ENCODE data around the gene MAP3K4.

MAP3K4 gene

DNA sequence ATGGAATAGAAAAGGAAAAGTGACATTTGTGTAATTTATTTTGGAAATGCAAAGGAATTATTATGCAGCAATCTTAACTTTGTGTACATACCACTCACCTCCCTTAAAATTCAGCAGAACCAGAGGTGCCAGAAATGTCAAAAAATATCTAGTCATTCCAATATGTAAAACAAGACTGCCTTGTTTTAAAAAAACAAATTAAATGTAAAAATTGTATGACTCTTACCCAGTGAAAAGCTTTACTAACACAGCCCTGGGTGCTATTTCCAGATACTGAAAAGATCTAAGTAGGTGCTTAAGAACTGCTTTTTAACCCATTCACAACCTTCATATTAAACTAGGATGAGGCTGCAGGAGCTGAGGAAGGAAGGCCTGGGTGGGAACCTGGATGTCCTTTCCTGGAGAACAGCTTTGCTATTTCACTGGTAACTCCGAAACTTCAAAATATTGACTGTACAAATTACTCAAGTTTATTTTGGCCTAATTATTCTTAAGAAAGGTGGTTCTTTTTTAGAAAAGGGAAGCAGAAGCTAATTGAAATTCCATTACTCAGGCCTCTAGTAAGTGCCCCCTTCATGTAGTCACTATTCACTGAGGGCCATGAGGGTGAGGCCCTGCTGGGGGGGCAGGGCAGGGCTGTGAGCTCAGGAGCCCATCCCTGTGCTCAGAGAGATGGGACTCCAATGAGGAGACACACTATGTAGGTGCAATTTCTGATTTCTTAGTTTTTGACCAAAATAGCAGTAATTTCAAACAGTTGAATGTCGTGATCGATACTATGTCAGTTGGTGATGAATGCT lies 139.6 kb downstream of the MAP3K4 start:
- DNase-seq, result no peak

DNA sequence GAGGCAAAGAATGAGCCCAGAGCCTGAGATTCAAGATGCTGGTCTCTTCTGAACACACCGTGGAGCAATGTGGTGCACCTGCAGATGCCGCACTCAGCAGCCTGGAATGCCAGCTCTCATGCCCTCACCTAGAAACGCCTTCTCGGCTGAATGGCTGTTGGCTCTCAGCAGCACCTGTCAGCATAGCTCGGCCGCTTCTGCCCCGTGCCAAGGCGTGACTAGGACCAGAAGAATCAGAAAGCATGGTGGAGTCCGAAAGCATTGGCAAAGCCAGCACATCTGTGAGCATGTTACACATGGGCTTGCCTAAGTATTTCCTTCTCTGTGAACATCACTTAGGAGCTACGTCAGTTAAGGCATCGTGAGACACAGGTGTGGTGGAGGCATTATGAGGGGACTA lies 140.8 kb downstream of the MAP3K4 start:
- no peak for DNase-seq

DNA sequence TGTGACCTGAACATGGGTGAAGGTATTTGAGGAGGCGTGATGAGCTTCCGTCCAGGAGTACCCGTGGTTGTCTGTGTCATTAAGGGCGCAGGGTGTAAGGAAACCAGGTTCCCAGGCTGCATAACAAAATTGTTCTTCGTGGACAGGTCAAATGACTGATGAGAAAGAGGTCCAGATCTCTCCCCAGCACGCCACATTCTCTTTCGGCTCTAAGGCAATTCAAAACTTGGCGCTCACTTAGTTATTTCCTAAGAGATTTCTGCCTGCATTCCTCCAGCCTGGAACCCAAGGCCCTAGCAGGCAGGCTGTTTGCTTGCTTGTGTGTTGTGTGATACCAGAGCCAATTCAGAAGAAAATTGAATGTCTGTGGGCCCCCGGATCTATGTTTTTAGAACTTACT lies 142.4 kb downstream of the MAP3K4 start:
- DNase-seq, result no peak

DNA sequence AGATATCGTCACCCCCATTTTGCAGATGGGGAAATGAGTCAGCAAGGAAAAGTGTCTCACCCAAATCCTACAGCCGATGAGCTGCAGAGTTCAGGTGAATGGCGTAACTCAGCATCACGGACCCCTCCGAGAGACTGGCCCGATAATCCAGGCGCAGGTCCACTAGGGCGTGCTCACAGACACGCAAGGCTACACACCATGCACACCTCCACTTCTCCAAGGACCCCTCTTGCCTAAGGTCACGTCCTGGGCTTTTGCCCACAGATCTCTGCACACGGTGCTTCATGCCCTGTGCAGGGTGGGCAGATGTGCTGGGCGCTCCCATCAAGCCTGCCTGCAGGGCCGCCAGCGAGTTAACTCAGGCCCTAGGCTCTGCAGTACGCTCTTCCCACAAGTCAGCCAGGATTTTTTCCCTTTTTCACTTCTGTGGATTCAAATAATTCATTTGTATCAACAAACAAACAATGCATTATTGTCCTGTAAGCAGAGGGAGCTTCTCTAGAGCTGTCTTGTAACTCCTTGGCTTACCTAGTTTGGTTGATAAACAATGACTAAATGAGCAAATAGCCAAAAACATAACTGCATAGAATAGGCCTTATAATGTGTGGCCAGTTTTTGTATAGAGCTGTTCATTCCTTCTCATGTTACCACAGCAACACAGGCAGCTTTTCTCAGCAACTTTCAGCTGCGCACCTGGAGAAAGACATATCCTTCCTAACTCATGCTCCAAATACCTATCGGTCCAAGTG lies 143.2 kb downstream of the MAP3K4 start:
- no peak for DNase-seq

DNA sequence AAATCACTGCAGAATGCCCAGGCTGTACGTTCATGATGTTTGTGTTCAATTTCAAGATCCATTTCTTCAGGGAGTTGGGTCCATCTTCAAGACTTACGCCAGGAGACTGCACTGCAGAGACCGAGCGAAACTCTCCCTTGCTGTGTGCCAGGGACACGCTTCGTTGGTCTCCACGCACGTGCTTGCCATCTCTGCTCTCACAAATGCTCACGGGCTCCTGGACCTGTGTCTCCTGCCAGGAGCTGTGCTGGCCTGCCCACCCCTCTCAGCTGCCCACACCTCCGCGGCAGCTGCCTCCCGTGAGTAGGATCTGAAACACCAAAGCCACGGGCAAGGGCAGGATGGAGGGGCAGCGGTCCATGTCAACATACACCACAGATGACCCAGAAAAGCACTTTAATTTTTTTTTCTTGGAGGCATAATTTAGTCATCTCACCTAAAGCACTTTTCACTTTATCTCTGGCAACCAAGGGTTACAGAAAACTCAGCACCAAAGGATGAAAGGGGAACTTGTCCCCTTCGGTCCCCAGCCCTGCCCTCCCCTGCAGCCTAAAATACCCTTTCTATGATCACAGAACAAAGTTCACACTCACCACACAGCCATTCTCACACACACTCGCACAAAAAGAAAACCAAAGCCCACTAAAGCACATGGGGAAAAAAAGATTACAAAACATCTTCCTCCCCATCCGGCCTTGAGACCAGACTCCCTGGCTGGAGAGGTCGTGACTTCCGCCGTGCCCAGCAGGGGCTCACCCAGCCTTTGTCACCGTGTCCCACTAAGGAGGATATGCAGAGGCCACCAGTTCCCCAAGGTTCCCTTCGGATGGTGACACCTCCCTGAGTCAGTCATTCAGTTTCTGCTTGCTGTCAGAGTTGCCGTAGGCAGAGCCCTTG lies 144.4 kb downstream of the MAP3K4 start:
- DNase-seq, result no peak

DNA sequence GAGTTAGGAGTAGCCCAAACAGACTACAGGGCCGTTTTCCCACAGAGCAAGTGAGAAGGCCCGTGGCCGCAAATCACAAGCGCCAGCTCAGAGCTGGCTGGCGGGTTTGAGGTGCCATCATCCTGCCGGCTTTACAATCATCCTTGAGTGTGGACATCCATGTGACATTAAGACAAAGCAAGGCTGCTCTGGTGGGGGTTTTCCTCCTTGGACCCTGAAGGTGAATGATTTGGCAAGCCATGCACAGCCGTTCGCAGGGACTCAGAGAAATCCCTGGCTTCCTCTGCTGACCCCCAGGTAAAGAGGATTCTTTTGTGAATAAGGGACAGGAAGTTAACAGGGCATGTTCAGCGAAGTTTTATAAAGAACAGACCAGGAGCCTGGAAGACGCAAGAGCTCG lies 145.1 kb downstream of the MAP3K4 start:
- DNase-seq, result no peak

DNA sequence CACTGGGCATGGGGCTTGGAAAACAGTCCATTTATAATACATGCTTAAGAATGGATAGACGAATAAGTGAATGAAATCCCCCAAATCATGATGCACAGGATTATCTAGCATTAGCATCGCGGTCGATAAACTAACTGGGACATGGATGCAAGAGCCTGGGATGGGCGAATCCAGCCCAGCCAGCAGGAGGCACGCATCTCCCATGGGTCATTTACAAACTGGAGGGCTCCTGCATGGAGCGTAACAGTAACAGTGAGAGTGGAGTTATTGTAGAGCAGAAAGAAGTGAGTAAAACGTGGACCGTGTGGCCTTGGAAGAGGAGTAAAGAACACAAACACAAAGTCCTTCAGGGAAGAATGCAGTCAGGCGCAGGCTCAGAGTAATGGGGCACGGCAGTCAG lies 145.8 kb downstream of the MAP3K4 start:
- no peak for DNase-seq

DNA sequence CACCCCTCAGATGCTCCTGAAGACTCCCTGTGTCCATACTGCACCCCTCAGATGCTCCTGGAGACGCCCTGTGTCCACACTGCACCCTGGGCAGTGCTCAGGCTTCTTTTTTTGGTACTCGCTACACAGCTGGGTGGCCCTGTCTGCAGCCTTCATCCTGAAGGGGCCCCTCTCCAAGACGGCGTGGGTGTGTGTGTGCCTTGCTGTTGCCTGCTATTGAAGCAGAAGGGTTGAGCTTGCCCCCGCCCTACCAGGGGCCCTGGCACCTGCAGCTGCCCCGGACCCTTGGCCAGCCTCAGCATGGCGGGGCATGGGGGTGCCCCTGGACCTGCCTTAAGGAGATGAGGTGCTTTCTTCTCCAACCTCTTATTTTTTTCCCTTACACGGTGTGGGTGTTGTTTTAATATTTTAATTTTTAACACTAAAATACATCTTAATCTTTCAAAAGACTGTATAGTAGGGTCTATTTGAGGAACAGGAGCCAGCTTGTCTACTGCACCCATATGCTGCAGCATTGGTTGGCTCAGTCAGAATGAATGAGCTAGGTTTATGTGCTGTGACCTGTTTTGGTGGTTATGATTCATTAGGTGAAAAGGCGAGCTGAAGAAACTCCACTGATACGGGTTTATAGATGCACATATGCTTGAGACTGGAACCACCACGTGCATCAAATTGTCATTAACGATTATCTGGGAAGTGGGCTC lies 146.4 kb downstream of the MAP3K4 start:
- no peak for DNase-seq

DNA sequence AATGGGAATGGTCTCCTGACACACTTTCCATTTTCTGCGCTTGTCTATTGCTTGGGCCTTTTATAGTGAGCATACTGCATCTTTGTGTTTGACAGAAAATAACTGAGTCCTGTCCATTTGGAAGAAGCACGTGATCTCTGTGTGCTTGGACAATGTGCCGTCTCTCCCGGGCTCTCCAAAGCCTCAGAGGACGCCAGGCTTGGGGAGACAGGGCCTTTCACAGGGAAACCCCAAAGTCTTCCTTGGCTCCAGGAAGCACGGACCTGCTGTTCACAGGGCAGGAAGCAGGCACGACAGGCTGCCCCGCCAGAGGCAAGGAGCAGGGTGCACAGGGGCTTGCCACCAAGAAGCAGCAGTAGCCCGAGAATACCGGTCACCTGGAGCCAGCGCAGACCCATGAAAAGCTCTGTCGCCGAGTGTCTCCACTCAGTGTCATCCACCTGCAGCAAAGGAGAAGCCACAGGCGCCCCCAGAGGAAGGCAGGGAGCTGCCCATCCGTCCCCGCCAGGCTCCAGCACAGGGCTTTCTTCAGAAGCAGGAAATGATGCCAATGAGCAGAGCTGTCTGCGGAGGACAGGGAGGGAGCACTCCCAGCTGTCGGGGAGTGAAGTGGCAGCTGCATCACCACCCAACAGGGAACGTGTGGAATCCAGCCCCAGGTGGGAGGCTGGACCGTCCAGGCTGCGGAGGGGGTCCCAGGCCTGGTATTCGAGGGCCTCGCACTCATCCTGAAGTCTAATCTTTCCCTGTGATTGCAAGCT lies 147.2 kb downstream of the MAP3K4 start:
- no peak for DNase-seq

DNA sequence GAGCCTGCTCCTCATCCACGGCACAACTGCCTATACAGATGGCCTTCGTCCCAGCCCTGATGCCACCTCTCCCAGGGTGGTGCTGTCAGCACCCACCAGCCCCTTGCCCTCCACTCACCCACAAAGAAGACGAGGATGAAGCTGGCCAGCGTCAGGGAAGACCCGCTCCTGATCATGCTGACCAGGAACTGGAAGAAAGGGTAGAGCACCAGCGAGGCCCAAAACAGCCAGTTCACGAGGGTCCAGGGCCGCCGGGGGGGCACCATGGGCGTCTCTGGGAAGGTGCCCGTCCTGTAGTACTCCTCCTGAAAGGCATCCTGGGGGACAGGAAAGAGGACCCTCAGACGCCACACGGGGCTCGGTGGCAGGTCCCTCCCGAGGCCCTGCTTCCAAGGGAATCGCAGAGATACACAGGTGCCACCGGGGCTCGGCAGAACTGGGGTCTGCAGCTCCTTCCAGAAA lies 147.8 kb downstream of the MAP3K4 start:
- DNase-seq, result no peak

DNA sequence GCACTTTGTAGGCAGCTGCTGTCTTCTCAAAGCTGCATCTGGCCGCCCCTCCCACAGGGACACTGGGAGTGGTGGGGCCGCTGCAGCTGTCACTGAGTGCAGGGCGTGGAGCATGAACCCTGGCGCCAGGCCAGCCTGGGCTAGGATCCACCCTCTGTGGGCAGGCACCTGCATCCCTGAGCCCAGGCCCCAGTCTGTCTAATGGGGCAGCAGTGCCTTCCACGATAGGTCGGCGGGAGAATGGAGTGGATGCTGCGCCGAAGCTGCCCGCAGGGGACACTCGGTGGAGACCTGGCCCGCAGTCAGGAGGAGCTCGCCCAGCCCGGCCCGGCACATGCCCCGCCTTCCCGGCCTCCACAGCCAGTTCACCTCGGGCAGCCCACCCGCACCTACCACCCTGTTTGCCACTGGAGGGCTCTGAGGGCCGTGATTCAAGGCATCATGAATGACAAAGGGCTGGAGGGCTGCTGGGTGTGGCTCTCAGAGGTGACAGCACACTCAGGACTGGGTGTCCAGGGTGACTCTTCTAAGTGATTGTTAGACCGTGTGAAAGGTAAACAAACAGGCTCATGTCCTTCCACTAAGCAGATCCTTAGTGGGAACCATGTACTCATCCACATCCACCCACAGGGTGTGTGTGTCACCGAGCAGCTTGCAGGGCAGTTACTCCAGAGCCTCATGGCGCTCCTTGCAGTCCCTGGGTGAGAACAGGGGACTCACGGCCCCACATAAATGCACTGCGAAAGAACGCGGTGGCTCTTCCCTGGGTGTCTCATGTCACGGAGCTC lies 148.4 kb downstream of the MAP3K4 start:
- no peak for DNase-seq

DNA sequence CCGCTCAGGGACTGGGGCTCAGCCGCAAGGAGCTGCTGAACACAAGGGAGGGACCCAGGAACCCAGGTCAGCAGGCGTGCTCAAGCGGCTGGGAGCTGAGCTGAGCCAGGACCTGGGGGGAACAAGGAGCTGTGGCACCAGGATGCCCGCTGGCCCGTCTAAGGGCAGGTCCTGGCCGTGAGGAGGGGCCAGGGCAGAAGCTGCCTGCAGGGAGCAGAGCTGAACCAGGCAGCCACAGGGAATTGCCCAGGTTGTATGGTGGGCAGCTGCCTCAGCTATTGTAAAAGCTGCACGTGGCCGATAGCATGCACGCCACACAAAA lies 148.9 kb downstream of the MAP3K4 start:
- DNase-seq, result no peak

DNA sequence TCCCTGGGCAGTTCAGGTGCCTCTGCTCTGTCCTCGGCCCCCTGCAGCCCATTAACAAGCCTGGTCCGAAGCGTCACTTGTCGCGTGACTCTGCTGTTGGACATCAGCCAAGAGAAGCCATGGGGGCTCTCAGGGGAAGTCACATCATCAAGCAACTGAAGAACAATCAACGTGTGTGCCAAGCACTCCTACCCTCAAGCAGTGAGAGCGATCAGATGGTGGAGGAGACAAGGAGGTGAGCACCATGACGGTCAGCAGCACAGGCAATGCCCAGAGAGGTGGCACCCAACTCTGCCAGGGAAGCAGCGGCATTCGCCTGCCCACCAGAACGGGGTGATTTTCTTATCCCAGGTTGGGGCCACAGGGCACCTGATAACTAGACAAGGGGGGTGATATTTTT lies 149.6 kb downstream of the MAP3K4 start:
- no peak for DNase-seq

DNA sequence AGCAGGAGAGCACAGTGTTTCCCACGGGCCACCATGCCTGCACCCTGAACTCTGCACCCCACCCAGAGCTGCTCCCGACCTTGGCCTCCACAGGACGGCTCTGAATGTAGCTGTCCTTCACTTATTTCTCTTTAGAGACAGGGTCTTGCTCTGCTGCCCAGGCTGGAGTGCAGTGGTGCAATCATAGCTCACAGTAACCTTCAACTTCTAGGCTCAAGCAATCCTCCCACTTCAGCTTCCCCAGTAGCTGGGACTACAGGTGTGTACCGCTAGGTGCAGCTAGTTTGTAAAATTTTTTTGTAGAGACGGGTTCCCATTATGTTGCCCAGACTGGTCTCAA lies 151.4 kb downstream of the MAP3K4 start:
- DNase-seq, result no peak

DNA sequence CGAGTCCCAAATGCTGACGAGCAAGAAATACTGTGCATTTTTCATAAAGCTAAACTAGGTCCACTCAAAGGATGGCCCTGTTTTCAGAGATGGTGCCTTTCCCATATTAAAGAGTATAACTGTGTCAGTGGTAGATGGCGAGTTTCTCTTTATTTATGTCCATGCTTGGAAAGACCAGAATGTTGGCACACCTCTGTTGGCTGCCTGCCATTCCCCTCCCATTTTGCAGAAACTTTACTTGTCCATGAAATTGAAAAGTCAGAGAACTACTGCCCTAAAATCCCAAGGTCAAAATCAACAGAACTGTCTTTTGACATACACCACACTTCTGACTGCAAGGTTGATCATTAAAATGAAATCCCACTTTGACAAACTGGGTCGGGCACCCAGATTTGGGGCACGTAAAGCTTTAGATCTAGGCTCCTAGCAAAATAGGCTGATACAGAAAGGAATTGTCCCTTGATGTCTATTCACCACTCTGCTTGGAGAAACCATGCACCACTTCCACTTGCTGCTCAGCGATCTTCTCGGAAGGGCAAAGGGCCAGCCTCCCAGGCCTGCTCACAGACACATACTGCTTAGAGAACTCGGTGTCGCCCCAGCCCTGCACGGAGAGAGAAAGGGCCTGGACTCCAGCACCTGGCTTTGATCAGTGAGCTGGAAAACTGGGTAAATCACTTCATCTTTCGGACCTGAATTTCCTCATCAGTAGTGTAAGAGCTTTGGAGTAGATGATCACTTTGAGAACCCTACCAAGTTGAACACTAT lies 152.3 kb downstream of the MAP3K4 start:
- no peak for DNase-seq

DNA sequence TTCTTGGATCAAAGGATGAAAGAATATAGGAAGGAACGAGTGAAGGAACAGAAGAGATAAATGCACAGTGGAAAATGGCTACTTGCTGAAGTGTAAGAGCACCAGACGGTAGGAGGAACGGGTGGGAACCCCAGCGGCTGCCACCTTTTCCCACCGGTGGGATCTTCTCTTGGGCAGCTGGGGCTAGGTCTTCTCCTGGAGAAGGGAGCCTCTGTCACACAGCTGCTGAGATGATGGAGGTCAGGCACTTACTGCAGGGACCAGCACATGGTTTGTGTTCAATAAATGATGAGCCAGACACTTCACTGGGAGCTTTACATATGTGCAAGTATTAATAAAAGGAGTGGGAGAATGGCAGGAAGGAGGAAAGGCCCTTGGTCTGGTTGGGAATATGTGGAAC lies 158.6 kb downstream of the MAP3K4 start:
- no peak for DNase-seq

DNA sequence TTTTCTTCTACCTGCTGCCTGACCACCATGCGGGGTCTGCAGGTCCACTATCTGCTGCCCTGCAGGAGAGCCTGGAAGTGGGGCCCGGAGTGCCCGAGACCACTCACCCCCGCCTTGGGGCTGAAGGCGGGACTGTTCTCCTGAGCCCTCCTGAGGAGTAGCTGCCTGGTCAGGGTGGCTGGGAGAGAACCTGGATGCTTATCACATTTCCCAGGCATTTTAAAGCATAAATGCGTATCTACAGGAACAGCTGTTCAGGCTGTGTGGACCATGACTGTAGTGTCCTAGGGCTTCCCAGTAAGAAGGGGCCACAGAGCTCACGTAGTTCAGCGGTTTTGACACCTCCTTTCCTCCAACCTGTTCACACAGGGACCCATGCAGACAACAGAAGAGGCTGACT lies 159.0 kb downstream of the MAP3K4 start:
- DNase-seq, result no peak

DNA sequence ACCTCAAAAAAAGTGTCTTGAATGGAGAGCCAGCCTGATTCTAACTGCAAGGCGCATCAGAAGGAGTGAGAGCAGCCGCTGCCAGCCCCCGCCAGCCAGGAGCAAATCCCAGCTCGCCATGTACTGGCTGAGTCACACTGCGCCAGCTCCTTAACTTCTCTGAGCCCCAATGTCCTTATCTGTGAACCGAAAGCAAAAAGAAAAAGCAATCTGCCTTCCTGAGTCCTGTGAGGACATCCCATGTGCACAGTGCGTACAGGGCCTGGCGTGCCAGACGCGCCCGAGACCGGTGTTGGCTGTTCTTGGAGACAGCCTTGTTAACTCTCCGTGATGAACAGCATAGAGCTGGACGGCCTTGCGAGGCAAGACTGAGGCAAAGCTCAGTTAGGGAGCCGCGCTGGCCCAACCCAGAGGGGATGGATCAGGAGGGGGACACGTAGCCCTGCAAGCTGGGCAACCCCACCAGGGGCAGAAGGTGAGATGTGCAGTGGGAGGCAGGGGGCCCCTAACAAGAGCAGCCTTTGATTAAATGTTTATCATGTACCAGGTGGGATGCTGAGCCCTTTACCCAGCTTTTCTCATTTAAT lies 159.6 kb downstream of the MAP3K4 start:
- DNase-seq, result no peak

DNA sequence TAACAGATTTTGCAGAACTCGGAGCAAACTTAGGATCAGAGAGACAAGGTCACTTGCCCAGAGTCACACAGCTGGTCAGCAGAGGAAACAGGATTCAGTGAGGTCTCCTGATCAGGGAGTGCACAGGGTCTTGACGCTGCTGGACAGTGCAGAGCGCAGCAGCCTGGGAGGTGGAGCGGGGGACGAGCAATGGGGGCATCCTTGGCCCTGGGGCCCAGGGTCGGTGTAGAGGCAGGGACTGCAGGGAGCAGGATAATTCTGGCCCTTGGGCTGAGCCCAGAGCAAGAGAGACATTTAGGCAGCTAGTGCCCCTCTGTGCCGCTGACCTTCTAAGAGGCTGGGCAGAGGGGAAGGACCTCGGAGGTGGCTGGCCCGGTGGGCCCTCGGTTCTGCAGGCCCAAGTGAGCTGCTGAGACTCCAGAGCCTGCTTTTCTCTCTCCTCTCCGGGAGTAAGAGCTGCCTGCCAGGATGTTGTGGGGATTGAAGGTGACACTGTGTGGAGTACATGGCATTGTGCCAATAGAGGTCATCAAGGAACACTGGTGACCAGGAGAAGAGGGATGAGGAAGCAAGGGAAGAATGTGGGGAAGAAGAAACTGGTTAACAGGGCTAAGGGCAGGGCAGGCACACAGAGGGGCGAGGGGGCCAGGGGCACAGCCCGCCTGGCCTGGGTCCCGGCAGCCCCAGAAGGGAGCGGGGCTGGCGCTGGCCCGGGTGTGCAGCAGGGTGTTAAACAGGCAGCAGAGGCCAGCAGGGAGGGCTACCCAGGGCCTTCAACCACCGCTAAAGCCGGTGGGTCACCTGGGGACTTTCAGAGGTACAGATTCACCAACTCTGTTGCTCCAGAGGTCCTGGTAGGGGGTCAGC lies 160.3 kb downstream of the MAP3K4 start:
- DNase-seq, result no peak

Measured in stimulated activated CD4-positive, alpha-beta T cell treated with anti-CD3 and anti-CD28 coated beads, Interleukin-1b, Interleukin-23, amount 100 ng/mL, for 48 hours (primary cell).